B cell (primary cell): ENCODE results near the gene JADE3. TPM values are rescaled to one million over a fixed set of nuclear protein-coding genes. Genes with fewer than 3 reads are reported as not detected.
A peak's percentile ranks its signal among the peaks of the same experiment; 100 is the strongest.

Source experiments
- ATAC-seq: fragments of 200-7000 bp; cut with Tn5 transposase; one replicate; pipeline ENCODE4 v1.10.0; 2021; ENCODE audit warnings: low read depth, mild to moderate bottlenecking, moderate number of reproducible peaks, moderate library complexity
- CTCF ChIA-PET: fragments of 350-600 bp; sonication (Branson Sonifier 250); formaldehyde crosslinking; loops from one replicate; lab custom pipeline; 2021; ENCODE audit warnings: antibody characterized with exemption, inconsistent platforms; lab: Charles Lee
- POLR2A ChIA-PET: fragments of 350-600 bp; sonication (Branson Sonifier 250); formaldehyde crosslinking; loops from one replicate; lab custom pipeline; 2021; ENCODE audit warnings: antibody characterized with exemption; lab: Charles Lee
- DNase-seq: peaks from one replicate; pipeline ENCODE4 v3.0.0; 2013
- H2AFZ ChIP-seq: 2 replicates; pipeline ENCODE4 v1.6.1; 2012; ENCODE audit warnings: mild to moderate bottlenecking, low read depth, low read length; ENCODE audit not compliant: insufficient read depth, poor library complexity, severe bottlenecking
- H3K27ac ChIP-seq, 2 donors: 1 replicate in 1 of 2; 2 replicates in 1 of 2; pipeline ENCODE4 v1.5.1; 2012 to 2013; ENCODE audit warnings: low read length in 2 of 2, mild to moderate bottlenecking in 2 of 2, moderate library complexity in 1 of 2
- H3K27me3 ChIP-seq, 4 experiments: fragments of 200-600 bp in 1 of 4; sonication (generic) in 1 of 4; replicated peaks in 1 of 4; 1 replicate in 2 of 4; 2 replicates in 2 of 4; pipeline versions ENCODE4 v1.6.1 to v1.7.0; 2013 to 2016; ENCODE audit warnings: low read length in 3 of 4, mild to moderate bottlenecking in 2 of 4, mixed read lengths in 1 of 4, moderate library complexity in 1 of 4; ENCODE audit not compliant: insufficient read depth in 4 of 4, control insufficient read depth in 3 of 4; ENCODE audit errors: control extremely low read depth in 1 of 4
- H3K36me3 ChIP-seq, 2 experiments: replicated peaks in 1 of 2; 1 replicate in 1 of 2; 2 replicates in 1 of 2; pipeline versions ENCODE4 v1.6.1 to v1.7.1; 2013; ENCODE audit warnings: low read length in 1 of 2; ENCODE audit not compliant: insufficient read depth in 2 of 2, control insufficient read depth in 1 of 2; ENCODE audit errors: control extremely low read depth in 1 of 2, extremely low read depth in 1 of 2
- H3K4me1 ChIP-seq, 2 donors: fragments of 200-600 bp in 1 of 2; sonication (generic) in 1 of 2; 1 replicate in 1 of 2; 2 replicates in 1 of 2; pipeline versions ENCODE4 v1.5.1 to v1.6.1; 2013 to 2017; ENCODE audit warnings: low read length in 2 of 2; ENCODE audit not compliant: control insufficient read depth in 2 of 2, insufficient read depth in 2 of 2
- H3K4me2 ChIP-seq: replicated peaks from 2 replicates; pipeline ENCODE3; 2012; ENCODE audit warnings: mild to moderate bottlenecking, low read depth, low read length; ENCODE audit not compliant: poor library complexity, severe bottlenecking
- H3K4me3 ChIP-seq, 5 experiments: fragments of 200-600 bp in 1 of 5; sonication (generic) in 1 of 5; 1 replicate in 3 of 5; 2 replicates in 2 of 5; pipeline versions ENCODE4 v1.5.1 to v1.7.0; 2011 to 2016; ENCODE audit warnings: low read length in 4 of 5, mild to moderate bottlenecking in 4 of 5, low read depth in 2 of 5, control low read depth in 1 of 5, moderate library complexity in 1 of 5; ENCODE audit not compliant: insufficient read depth in 1 of 5; ENCODE audit errors: control extremely low read depth in 1 of 5, extremely low read depth in 1 of 5
- H3K79me2 ChIP-seq: fragments of 200-600 bp; sonication (generic); one replicate; pipeline ENCODE4 v1.6.0; 2016; ENCODE audit warnings: low read length; ENCODE audit not compliant: control insufficient read depth, insufficient read depth
- H3K9ac ChIP-seq: fragments of 200-600 bp; sonication (generic); 2 replicates; pipeline ENCODE4 v1.6.1; 2017; ENCODE audit warnings: mild to moderate bottlenecking, low read length, moderate library complexity
- H3K9me3 ChIP-seq, 3 donors: one replicate each; pipeline versions ENCODE4 v1.6.1 to v1.7.1; 2013; ENCODE audit warnings: low read length in 2 of 3; ENCODE audit not compliant: control insufficient read depth in 2 of 3, insufficient read depth in 1 of 3; ENCODE audit errors: control extremely low read depth in 1 of 3
- H4K20me1 ChIP-seq: 2 replicates; pipeline ENCODE4 v1.6.0; 2012; ENCODE audit warnings: mild to moderate bottlenecking, low read length; ENCODE audit not compliant: insufficient read depth, control insufficient read depth, poor library complexity, severe bottlenecking
- H3K27ac Mint-ChIP-seq: one replicate; pipeline ENCODE4 v1.8.0; 2021; ENCODE audit warnings: mixed read lengths
- H3K27me3 Mint-ChIP-seq: one replicate; pipeline ENCODE4 v1.8.0; 2021; ENCODE audit warnings: mixed read lengths
- H3K4me1 Mint-ChIP-seq: one replicate; pipeline ENCODE4 v1.8.0; 2021; ENCODE audit warnings: mixed read lengths
- H3K4me3 Mint-ChIP-seq: one replicate; pipeline ENCODE4 v1.8.0; 2021; ENCODE audit warnings: mixed read lengths
- H3K9me3 Mint-ChIP-seq: one replicate; pipeline ENCODE4 v1.8.0; 2022; ENCODE audit warnings: mixed read lengths; ENCODE audit not compliant: insufficient read depth
- CTCF ChIP-seq: fragments of 200-600 bp; IDR thresholded peaks from one replicate; pipeline ENCODE4 v1.8.0; 2022; ENCODE audit warnings: antibody characterized with exemption, mild to moderate bottlenecking
- EZH2 ChIP-seq: IDR thresholded peaks from 2 replicates; pipeline ENCODE4 v1.6.1; 2012; ENCODE audit warnings: borderline replicate concordance, low read depth, mild to moderate bottlenecking, moderate library complexity, low read length; ENCODE audit not compliant: insufficient read depth, poor library complexity, severe bottlenecking
- WGBS: methylation state at CpG from one replicate; pipeline ENCODE4 v1.1.5; 2013; ENCODE audit warnings: missing lambda C conversion rate; ENCODE audit not compliant: insufficient coverage; 5-methylcytosine and 5-hydroxymethylcytosine counted together
- intact Hi-C: fragments of 100-400 bp; cut with micrococcal nuclease; formaldehyde crosslinking; loops from one replicate; pipeline ENCODE4 v1.10.0; 2022
- polyA plus RNA-seq: library from polyadenylated mRNA; depleted of rRNA; stranded (reverse); fragments of >200 nt; gene quantifications from 2 replicates; pipeline ENCODE4 v1.2.3, GENCODE V29; 2012
- total RNA-seq, 2 donors: library from RNA; stranded (reverse); fragments of 120-200 nt in 1 of 2; gene quantifications; 1 replicate in 1 of 2; 2 replicates in 1 of 2; pipeline versions ENCODE4 v1.2.3 to v1.2.4, GENCODE V29; 2013 to 2022

The JADE3 gene
- total and polyA plus RNA-seq, 2 donors (not counting 1 experiment from before 2014, with no cell fraction given): 3.6 to 23.4 TPM

GRCh38 chrX:46864606-46865005 is 47.6 kb upstream of the JADE3 start:
- H3K27ac Mint-ChIP-seq: no peak overlapping the region
- POLR2A ChIA-PET: no interaction called here
- TF ChIP-seq EZH2 (no peak), CTCF (no peak)

GRCh38 chrX:46865281-46865680 is 46.9 kb upstream of the JADE3 start:
- peaks cover 13% of the 10 kb centered on the region for H3K4me1 Mint-ChIP-seq
- no CpG with 5 or more reads among the region's 4 CpGs for WGBS
- Histone ChIP-seq H4K20me1 (no peaks in the 10 kb centered on the region), H3K79me2 (peaks cover 26% of the 10 kb centered on the region), H3K27ac (no peak overlapping the region), H2AFZ (no peak overlapping the region), H3K9me3 (no peaks in the 10 kb centered on the region), H3K9ac (no peak overlapping the region), H3K4me3 (no peak overlapping the region), H3K36me3 (peaks cover 0 to 6% of the 10 kb centered on the region in 2 experiments), H3K4me2 (no peak overlapping the region), H3K27me3 (no peaks in the 10 kb centered on the region), H3K4me1 (no peaks in the 10 kb centered on the region)
- no peak overlapping the region for H3K4me3 Mint-ChIP-seq
- ChIA-PET CTCF (no interaction called here), POLR2A (no interaction called here)
- ATAC-seq (no peak), DNase-seq (no peak)
- H3K27me3 Mint-ChIP-seq: no peaks in the 10 kb centered on the region
- peak overlapping the region; percentile 61 for H3K27ac Mint-ChIP-seq
- H3K9me3 Mint-ChIP-seq: no peaks in the 10 kb centered on the region
- intact Hi-C loops: no loop called here
- TF ChIP-seq EZH2: no peak
- TF ChIP-seq CTCF: no peak

More at GRCh38 chrX:46864606-46865005, 47.6 kb upstream of the JADE3 start:
- WGBS: no CpG with 5 or more reads among the region's 2 CpGs
- Histone ChIP-seq H4K20me1 (no peaks in the 10 kb centered on the region), H3K27me3 (no peaks in the 10 kb centered on the region), H3K4me1 (no peaks in the 10 kb centered on the region), H3K4me3 (no peak overlapping the region), H3K4me2 (no peak overlapping the region), H3K27ac (no peak overlapping the region), H3K79me2 (peaks cover 22% of the 10 kb centered on the region), H2AFZ (no peak overlapping the region), H3K9ac (no peak overlapping the region), H3K9me3 (no peaks in the 10 kb centered on the region), H3K36me3 (peaks cover 0 to 6% of the 10 kb centered on the region in 2 experiments)
- CTCF ChIA-PET: no interaction called here
- no peak for DNase-seq
- Mint-ChIP-seq H3K9me3 (no peaks in the 10 kb centered on the region), H3K4me1 (peaks cover 13% of the 10 kb centered on the region), H3K4me3 (no peak overlapping the region), H3K27me3 (no peaks in the 10 kb centered on the region)
- intact Hi-C loops: no loop called here
- ATAC-seq: no peak
